ENCODE measurements around the gene NT5C3B.

GRCh38 chr17:41823580-41823979 lies 12.5 kb downstream of the NT5C3B start:
- no peak for TF ChIP-seq CTCF (conservative IDR thresholded peaks at IDR 0.05; ENCODE audit: low read length)
- TF ChIP-seq EZH2phosphoT487 (IDR thresholded peaks at IDR 0.05; ENCODE audit: borderline replicate concordance), result no peak
